ENCODE measurements around the gene BGLAP. TPM values are rescaled to one million over a fixed set of nuclear protein-coding genes. Genes with fewer than 3 reads are reported as not detected.

Gene BGLAP
- total RNA-seq, 1 donor, result not detected

- no peak for DNase-seq (ENCODE audit: low read depth)
- H3K4me3 ChIP-seq (ENCODE audit: low read depth, low read length), result no peak overlapping the region
- no peak for TF ChIP-seq CTCF (IDR thresholded peaks at IDR 0.05; ENCODE audit: insufficient read depth, low read depth, low read length)
Observed at GRCh38 chr1:156198831-156199349, 43.1 kb upstream of the BGLAP start.

GRCh38 chr1:156200044-156200443 is 41.9 kb upstream of the BGLAP start:
- DNase-seq (ENCODE audit: low read depth), result no peak
- no peak overlapping the region for H3K4me3 ChIP-seq (ENCODE audit: low read depth, low read length)
- no peak for TF ChIP-seq CTCF (IDR thresholded peaks at IDR 0.05; ENCODE audit: insufficient read depth, low read depth, low read length)

- no peak for TF ChIP-seq CTCF (IDR thresholded peaks at IDR 0.05; ENCODE audit: insufficient read depth, low read depth, low read length)
- peak; percentile 57 for DNase-seq (ENCODE audit: low read depth)
- H3K4me3 ChIP-seq (ENCODE audit: low read depth, low read length), result no peak overlapping the region
Observed at GRCh38 chr1:156203331-156203730, 38.7 kb upstream of the BGLAP start.

- no peak for TF ChIP-seq CTCF (IDR thresholded peaks at IDR 0.05; ENCODE audit: insufficient read depth, low read depth, low read length)
- no peak for DNase-seq (ENCODE audit: low read depth)
Observed at GRCh38 chr1:156204686-156205085, 37.3 kb upstream of the BGLAP start.

GRCh38 chr1:156211243-156211642 is 30.7 kb upstream of the BGLAP start:
- no peak for DNase-seq (ENCODE audit: low read depth)
- no peak for TF ChIP-seq CTCF (IDR thresholded peaks at IDR 0.05; ENCODE audit: insufficient read depth, low read depth, low read length)
- no peak overlapping the region for H3K4me3 ChIP-seq (ENCODE audit: low read depth, low read length)

More at GRCh38 chr1:156204686-156205085, 37.3 kb upstream of the BGLAP start:
- no peak overlapping the region for H3K4me3 ChIP-seq (ENCODE audit: low read depth, low read length)

- H3K4me3 ChIP-seq (ENCODE audit: low read depth, low read length), result peak overlapping the region; percentile 95
- no peak for TF ChIP-seq CTCF (IDR thresholded peaks at IDR 0.05; ENCODE audit: insufficient read depth, low read depth, low read length)
- DNase-seq (ENCODE audit: low read depth), result no peak
Observed at GRCh38 chr1:156212130-156212529, 29.9 kb upstream of the BGLAP start.
